Endodermal cell (in vitro differentiated cells): ENCODE results near the gene PRDM2. TPM values are rescaled to one million over a fixed set of nuclear protein-coding genes. Genes with fewer than 3 reads are reported as not detected.

ENCODE experiments used
- DNase-seq: peaks from one replicate; pipeline ENCODE4 v3.0.0-alpha.2; 2017
- H3K27ac ChIP-seq: 2 replicates; pipeline ENCODE4 v1.5.1; 2013; ENCODE audit warnings: mild to moderate bottlenecking, low read depth, low read length, moderate library complexity
- H3K27me3 ChIP-seq: 2 replicates; pipeline ENCODE4 v1.6.1; 2013; ENCODE audit warnings: mild to moderate bottlenecking, low read length, moderate library complexity; ENCODE audit not compliant: insufficient read depth, control insufficient read depth, poor library complexity, severe bottlenecking
- H3K36me3 ChIP-seq: 2 replicates; pipeline ENCODE4 v1.7.0; 2013; ENCODE audit warnings: mild to moderate bottlenecking, low read length, moderate library complexity; ENCODE audit not compliant: control insufficient read depth, insufficient read depth
- H3K4me1 ChIP-seq: one replicate; pipeline ENCODE4 v1.7.0; 2013; ENCODE audit warnings: low read length; ENCODE audit not compliant: control insufficient read depth, insufficient read depth
- H3K4me3 ChIP-seq: 2 replicates; pipeline ENCODE4 v1.5.1; 2013; ENCODE audit warnings: mild to moderate bottlenecking, low read length, moderate library complexity
- H3K9ac ChIP-seq: 2 replicates; pipeline ENCODE4 v1.6.1; 2013; ENCODE audit warnings: mild to moderate bottlenecking, low read length, moderate library complexity; ENCODE audit not compliant: poor library complexity, severe bottlenecking; ENCODE audit errors: extremely low read depth
- H3K9me3 ChIP-seq: 2 replicates; pipeline ENCODE4 v1.6.1; 2013; ENCODE audit warnings: mild to moderate bottlenecking, low read length, moderate library complexity; ENCODE audit not compliant: control insufficient read depth
- H3K27ac Mint-ChIP-seq: 2 replicates; pipeline ENCODE4 v1.8.0; 2020; ENCODE audit warnings: mixed read lengths
- H3K27me3 Mint-ChIP-seq: 2 replicates; pipeline ENCODE4 v1.8.0; 2021; ENCODE audit warnings: mild to moderate bottlenecking, mixed read lengths; ENCODE audit not compliant: insufficient read depth
- H3K36me3 Mint-ChIP-seq: 2 replicates; pipeline ENCODE4 v1.8.0; 2020; ENCODE audit warnings: low read depth, mixed read lengths
- H3K4me1 Mint-ChIP-seq: 2 replicates; pipeline ENCODE4 v1.8.0; 2020; ENCODE audit warnings: mixed read lengths
- H3K4me3 Mint-ChIP-seq: 2 replicates; pipeline ENCODE4 v1.8.0; 2020; ENCODE audit warnings: mild to moderate bottlenecking, moderate library complexity, mixed read lengths
- H3K9me3 Mint-ChIP-seq: 2 replicates; pipeline ENCODE4 v1.8.0; 2020; ENCODE audit warnings: mild to moderate bottlenecking, mixed read lengths
- CTCF ChIP-seq: fragments of 200-600 bp; sonication (generic); conservative IDR thresholded peaks from 2 replicates; pipeline ENCODE4 v1.5.0; 2021; ENCODE audit warnings: antibody characterized with exemption, mild to moderate bottlenecking
- WGBS, 2 experiments: methylation state at CpG; one replicate each; pipeline versions ENCODE4 v1.1.5 to v1.1.7; 2013; ENCODE audit warnings: missing lambda C conversion rate in 2 of 2, mixed read lengths in 1 of 2; ENCODE audit not compliant: insufficient coverage in 1 of 2, insufficient read length in 1 of 2; 5-methylcytosine and 5-hydroxymethylcytosine counted together
- total RNA-seq, 2 donors: library from RNA; stranded (reverse); fragmentation: NEBNext Ultra II Directional in 1 of 2; extraction: Animal tissue kit (Norgen Biotek cat#: 25700) in 1 of 2; gene quantifications; 2 replicates in 1 of 2; 3 replicates in 1 of 2; pipeline ENCODE4 v1.2.1, GENCODE V29; 2021

PRDM2 gene
- total RNA-seq, 2 donors from 2014 or later = 29.4 to 35.4 TPM

- no peaks in the 10 kb centered on the region for H3K27me3 ChIP-seq
- H3K27ac ChIP-seq = no peak overlapping the region
- peak overlapping the region; percentile 35 for H3K27ac Mint-ChIP-seq
- H3K4me3 ChIP-seq = no peak overlapping the region
- H3K9ac ChIP-seq = no peak overlapping the region
- peak; percentile 79 for DNase-seq
- H3K9me3 Mint-ChIP-seq = no peaks in the 10 kb centered on the region
- no peaks in the 10 kb centered on the region for H3K36me3 ChIP-seq
- H3K36me3 Mint-ChIP-seq = peaks cover 6% of the 10 kb centered on the region
- H3K4me1 ChIP-seq = peaks cover 11% of the 10 kb centered on the region
- H3K4me3 Mint-ChIP-seq = no peak overlapping the region
- 46 to 58% methylated on average over 6 of the region's 6 CpGs for WGBS, 2 experiments
- H3K27me3 Mint-ChIP-seq = no peaks in the 10 kb centered on the region
- TF ChIP-seq CTCF = no peak
- no peaks in the 10 kb centered on the region for H3K9me3 ChIP-seq
- H3K4me1 Mint-ChIP-seq = peaks cover 41% of the 10 kb centered on the region
Measured at GRCh38 chr1:13764588-13765332, 64.8 kb downstream of the PRDM2 start.

- H3K4me3 Mint-ChIP-seq = no peak overlapping the region
- Histone ChIP-seq H3K4me3 (no peak overlapping the region), H3K27me3 (no peaks in the 10 kb centered on the region), H3K36me3 (peaks cover 4% of the 10 kb centered on the region), H3K27ac (no peak overlapping the region), H3K4me1 (peaks cover 12% of the 10 kb centered on the region), H3K9me3 (no peaks in the 10 kb centered on the region), H3K9ac (no peak overlapping the region)
- no peaks in the 10 kb centered on the region for H3K27me3 Mint-ChIP-seq
- TF ChIP-seq CTCF = no peak
- H3K36me3 Mint-ChIP-seq = peaks cover 6% of the 10 kb centered on the region
- no peak overlapping the region for H3K27ac Mint-ChIP-seq
- DNase-seq = no peak
- H3K9me3 Mint-ChIP-seq = no peaks in the 10 kb centered on the region
- WGBS, 2 experiments = 96 to 100% methylated on average over 5 to 9 of the region's 9 CpGs
- peaks cover 41% of the 10 kb centered on the region for H3K4me1 Mint-ChIP-seq
Measured at GRCh38 chr1:13766592-13767564, 66.9 kb downstream of the PRDM2 start.

DNA sequence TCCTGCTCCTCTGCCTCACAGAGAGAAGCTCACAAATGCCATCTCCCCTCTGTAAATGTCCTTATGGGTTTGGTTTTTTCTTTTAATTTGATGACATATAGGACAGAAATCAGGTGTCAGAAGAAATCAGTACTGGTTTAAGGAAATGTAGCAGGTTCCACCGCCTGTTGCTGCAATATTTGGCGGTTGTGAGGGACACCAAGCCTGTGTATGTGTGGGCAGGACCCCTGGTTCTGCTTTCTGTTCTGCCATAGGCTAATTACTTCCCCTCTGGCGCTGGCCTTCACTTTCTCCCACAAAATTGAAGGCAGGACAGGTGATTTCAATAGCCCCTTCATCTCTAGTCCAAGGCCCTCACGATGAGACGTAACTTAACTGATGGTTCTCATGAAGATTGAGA, 69.2 kb downstream of the PRDM2 start:
- Mint-ChIP-seq H3K4me3 (no peak overlapping the region), H3K27me3 (no peaks in the 10 kb centered on the region), H3K4me1 (peaks cover 23% of the 10 kb centered on the region), H3K36me3 (peaks cover 13% of the 10 kb centered on the region), H3K27ac (no peak overlapping the region), H3K9me3 (no peaks in the 10 kb centered on the region)
- H3K36me3 ChIP-seq = peaks cover 16% of the 10 kb centered on the region
- no peaks in the 10 kb centered on the region for H3K27me3 ChIP-seq
- no peak for TF ChIP-seq CTCF
- no peak for DNase-seq
- H3K4me3 ChIP-seq = no peak overlapping the region
- H3K9me3 ChIP-seq = no peaks in the 10 kb centered on the region
- H3K4me1 ChIP-seq = peaks cover 8% of the 10 kb centered on the region
- no peak overlapping the region for H3K27ac ChIP-seq
- H3K9ac ChIP-seq = no peak overlapping the region
- WGBS, 2 experiments = 95 to 100% methylated on average over 4 to 5 of the region's 5 CpGs
